GM13976 (cell line): ENCODE results near the gene SIAH3.

ENCODE experiments used
- DNase-seq: peaks from one replicate; pipeline ENCODE4 v3.0.0; 2012; ENCODE audit warnings: low spot score
- CTCF ChIP-seq: IDR thresholded peaks from 2 replicates; pipeline ENCODE4 v1.5.1; 2012; ENCODE audit warnings: borderline replicate concordance, mild to moderate bottlenecking; ENCODE audit not compliant: insufficient read depth; ENCODE audit errors: extremely low read depth, missing control alignments, control extremely low read depth
- in situ Hi-C: fragments of 300-500 bp; cut with MboI; formaldehyde crosslinking; loops from one replicate; pipeline ENCODE4 v1.12.0; 2022; ENCODE audit warnings: low sequenced_read_pairs, mixed read lengths, inconsistent platforms; ENCODE audit not compliant: unreplicated experiment

The SIAH3 gene

GRCh38 chr13:45889590-45890243, 38.2 kb upstream of the SIAH3 start:
- in situ Hi-C loops, result no loop called here
- TF ChIP-seq CTCF, result no peak
- no peak for DNase-seq

- TF ChIP-seq CTCF, result no peak
- DNase-seq, result no peak
- in situ Hi-C loops, result no loop called here
Measured at GRCh38 chr13:45886466-45886865, 34.9 kb upstream of the SIAH3 start.

GRCh38 chr13:45885194-45885593, 33.6 kb upstream of the SIAH3 start:
- in situ Hi-C loops, result no loop called here
- no peak for DNase-seq
- no peak for TF ChIP-seq CTCF

- in situ Hi-C loops, result no loop called here
- TF ChIP-seq CTCF, result no peak
- no peak for DNase-seq
Measured at GRCh38 chr13:45882626-45883025, 31.1 kb upstream of the SIAH3 start.

GRCh38 chr13:45881353-45881752, 29.8 kb upstream of the SIAH3 start:
- TF ChIP-seq CTCF, result no peak
- no peak for DNase-seq
- in situ Hi-C loops, result no loop called here

GRCh38 chr13:45880242-45880641, 28.7 kb upstream of the SIAH3 start:
- in situ Hi-C loops, result no loop called here
- no peak for TF ChIP-seq CTCF
- DNase-seq, result no peak
